K562 (cell line): ENCODE data around the gene AMBRA1. TPM values are rescaled to one million over a fixed set of nuclear protein-coding genes. Genes with fewer than 3 reads are reported as not detected.

Experiments
- ATAC-seq: fragments of 200-7000 bp; cut with Tn5 transposase; 3 replicates; pipeline ENCODE4 v1.9.1; 2020; ENCODE audit warnings: moderate library complexity
- BruUV-seq: library from RNA; stranded (reverse); fragments of 400-500 nt; replicated peaks from 2 replicates; lab custom pipeline; 2021; lab: Mats Ljungman, UMichigan
- CTCF ChIA-PET: fragments of 300-600 bp; formaldehyde crosslinking; extraction: SDS; loops from one replicate; lab custom pipeline; 2021; ENCODE audit warnings: low intra/inter-chr PET ratio; lab: Yijun Ruan, JAX
- POLR2A ChIA-PET: fragments of 300-600, 350-650 bp; sonication (Branson Sonifier 250); formaldehyde crosslinking; extraction: SDS; loops from one replicate; lab custom pipeline; 2021; ENCODE audit warnings: antibody characterized with exemption, inconsistent platforms; lab: Yijun Ruan, JAX
- DNase-seq, 4 experiments: peaks; one replicate each; pipeline versions ENCODE4 v3.0.0 to v3.0.0-alpha.2; 2011 to 2018; ENCODE audit warnings: low spot score in 3 of 4, mixed read lengths in 3 of 4; ENCODE audit errors: extremely low read depth in 1 of 4
- FAIRE-seq: peaks from 2 replicates; lab custom pipeline; 2011; peaks lifted over from hg19 to GRCh38; lab: Jason Lieb, UNC
- H2AFZ ChIP-seq: 2 replicates; pipeline ENCODE4 v1.6.0; 2011; ENCODE audit warnings: low read depth, low read length, control low read depth, inconsistent platforms
- H3K27ac ChIP-seq: fragments of 200-600 bp; 3 replicates; pipeline ENCODE4 v1.8.0; 2011; ENCODE audit warnings: low read depth, mild to moderate bottlenecking, control low read depth, inconsistent platforms, low read length, moderate library complexity, mixed read lengths; ENCODE audit errors: extremely low read depth
- H3K27me3 ChIP-seq, 2 experiments: fragments of 300-600 bp in 1 of 2; 2 replicates in 1 of 2; 3 replicates in 1 of 2; pipeline versions ENCODE4 v1.6.0 to v1.8.0; 2011; ENCODE audit warnings: inconsistent platforms in 2 of 2, low read length in 2 of 2, mild to moderate bottlenecking in 1 of 2, mixed read lengths in 1 of 2, moderate library complexity in 1 of 2; ENCODE audit not compliant: control insufficient read depth in 2 of 2, insufficient read depth in 2 of 2
- H3K36me3 ChIP-seq: fragments of 300-600 bp; 3 replicates; pipeline ENCODE4 v1.8.0; 2011; ENCODE audit warnings: mild to moderate bottlenecking, low read length, inconsistent platforms; ENCODE audit not compliant: control insufficient read depth, insufficient read depth
- H3K4me1 ChIP-seq, 2 experiments: fragments of 200-600 bp in 1 of 2; replicated peaks in 1 of 2; 2 replicates in 1 of 2; 3 replicates in 1 of 2; pipeline versions ENCODE4 v1.5.1 to v1.8.0; 2011; ENCODE audit warnings: inconsistent platforms in 2 of 2, low read length in 2 of 2, mild to moderate bottlenecking in 1 of 2, mixed read lengths in 1 of 2, moderate library complexity in 1 of 2; ENCODE audit not compliant: control insufficient read depth in 2 of 2, insufficient read depth in 2 of 2
- H3K4me2 ChIP-seq: 2 replicates; pipeline ENCODE4 v1.6.1; 2011; ENCODE audit warnings: low read length, control low read depth, inconsistent platforms, mixed read lengths; ENCODE audit not compliant: insufficient read depth
- H3K4me3 ChIP-seq: fragments of 200-600 bp; sonication (generic), shearing (Covaris generic); 2 replicates; pipeline ENCODE4 v1.5.1; 2016; ENCODE audit warnings: control low read depth, inconsistent platforms
- H3K79me2 ChIP-seq: fragments of 200-600 bp; 3 replicates; pipeline ENCODE4 v1.8.0; 2011; ENCODE audit warnings: low read length, inconsistent platforms; ENCODE audit not compliant: control insufficient read depth, insufficient read depth
- H3K9ac ChIP-seq, 2 experiments: 2 replicates each; pipeline versions ENCODE4 v1.6.0 to v1.6.1; 2011; ENCODE audit warnings: low read depth in 2 of 2, low read length in 2 of 2, control low read depth in 1 of 2, inconsistent platforms in 1 of 2, mild to moderate bottlenecking in 1 of 2, mixed read lengths in 1 of 2; ENCODE audit not compliant: insufficient read depth in 1 of 2
- H3K9me1 ChIP-seq: one replicate; pipeline ENCODE4 v1.6.0; 2011; ENCODE audit warnings: inconsistent platforms, mild to moderate bottlenecking, low read length, moderate library complexity; ENCODE audit not compliant: control insufficient read depth, insufficient read depth
- H3K9me3 ChIP-seq: replicated peaks from 2 replicates; pipeline ENCODE4 v1.5.1; 2011; ENCODE audit warnings: low read depth, low read length, inconsistent platforms; ENCODE audit not compliant: control insufficient read depth, insufficient read depth
- H4K20me1 ChIP-seq: replicated peaks from 2 replicates; pipeline ENCODE4 v1.6.1; 2011; ENCODE audit warnings: low read length, inconsistent platforms, mixed read lengths; ENCODE audit not compliant: control insufficient read depth, insufficient read depth
- CC2D1A ChIP-seq: fragments of 450-650 bp; IDR thresholded peaks from 2 replicates; pipeline ENCODE4 v1.6.1; 2017; ENCODE audit warnings: mild to moderate bottlenecking
- FOXJ3 ChIP-seq: sonication (generic); formaldehyde crosslinking; IDR thresholded peaks from 2 replicates; pipeline ENCODE4 v1.4.0; 2020; ENCODE audit warnings: mild to moderate bottlenecking, missing genetic modification reagents
- JUN ChIP-seq, 2 experiments: sonication (generic) in 1 of 2; formaldehyde crosslinking in 1 of 2; IDR thresholded peaks; 2 replicates each; pipeline versions ENCODE4 v1.6.1 to v1.8.0; 2012 to 2022; ENCODE audit warnings: borderline replicate concordance in 2 of 2, mild to moderate bottlenecking in 2 of 2, improper control_type of control experiment in 1 of 2, low read depth in 1 of 2, low read length in 1 of 2, missing genetic modification reagents in 1 of 2
- L3MBTL2 ChIP-seq: fragments of 450-650 bp; IDR thresholded peaks from 2 replicates; pipeline ENCODE4 v1.6.1; 2016; ENCODE audit warnings: mild to moderate bottlenecking, moderate library complexity
- MECOM ChIP-seq: fragments of 250-450 bp; sonication (Bioruptor Pico); IDR thresholded peaks from 2 replicates; pipeline ENCODE4 v1.8.0; 2022; ENCODE audit warnings: inconsistent platforms
- NR2F6 ChIP-seq: fragments of 450-650 bp; formaldehyde crosslinking; IDR thresholded peaks from 2 replicates; pipeline ENCODE4 v1.4.0; 2020; ENCODE audit warnings: mild to moderate bottlenecking
- NR4A1 ChIP-seq, 2 experiments: fragments of 250-450 bp in 1 of 2; fragments of 450-650 bp in 1 of 2; sonication (Bioruptor Pico) in 1 of 2; IDR thresholded peaks; 2 replicates each; pipeline versions ENCODE4 v1.4.0 to v1.6.1; 2016 to 2020; ENCODE audit warnings: mild to moderate bottlenecking in 2 of 2, missing compliant biosample characterization in 1 of 2, missing genetic modification characterization in 1 of 2, moderate library complexity in 1 of 2
- NRF1 ChIP-seq, 2 experiments: fragments of 450-650 bp; IDR thresholded peaks in 1 of 2; conservative IDR thresholded peaks in 1 of 2; 2 replicates each; pipeline ENCODE4 v1.6.1; 2014; ENCODE audit warnings: mild to moderate bottlenecking in 2 of 2
- NUFIP1 ChIP-seq: fragments of 450-650 bp; IDR thresholded peaks from 2 replicates; pipeline ENCODE4 v1.6.1; 2018; ENCODE audit not compliant: partially characterized antibody
- PTTG1 ChIP-seq: fragments of 450-650 bp; IDR thresholded peaks from 2 replicates; pipeline ENCODE4 v1.6.1; 2016; ENCODE audit warnings: low read depth, mild to moderate bottlenecking, missing genetic modification characterization, missing compliant biosample characterization
- RBBP5 ChIP-seq: fragments of 200-600 bp; sonication (generic); IDR thresholded peaks from 2 replicates; pipeline ENCODE4 v1.6.1; 2012; ENCODE audit warnings: borderline replicate concordance, mild to moderate bottlenecking, low read length, control low read depth, inconsistent platforms; ENCODE audit not compliant: insufficient read depth, poor library complexity, severe bottlenecking
- SIX5 ChIP-seq, 2 experiments: IDR thresholded peaks; 2 replicates each; pipeline ENCODE4 v1.6.1; 2011; ENCODE audit warnings: low read length in 2 of 2, borderline replicate concordance in 1 of 2, low read depth in 1 of 2, mild to moderate bottlenecking in 1 of 2, moderate library complexity in 1 of 2; ENCODE audit not compliant: insufficient read depth in 1 of 2
- YBX1 ChIP-seq: fragments of 450-650 bp; IDR thresholded peaks from 2 replicates; pipeline ENCODE4 v1.7.1; 2016; ENCODE audit warnings: mild to moderate bottlenecking
- ZNF707 ChIP-seq: fragments of 250-450 bp; sonication (Bioruptor Pico); conservative IDR thresholded peaks from 2 replicates; pipeline ENCODE4 v1.8.0; 2022; ENCODE audit warnings: inconsistent platforms, mild to moderate bottlenecking, moderate library complexity
- WGBS: fragments of 100-300 bp; shearing (Covaris generic); methylation state at CpG from one replicate; pipeline ENCODE4 v1.1.6; 2016; ENCODE audit warnings: low coverage, mixed read lengths; ENCODE audit not compliant: insufficient coverage; ENCODE audit errors: missing lambda C conversion rate; 5-methylcytosine and 5-hydroxymethylcytosine counted together
- in situ Hi-C: fragments of 300-500 bp; cut with MboI; formaldehyde crosslinking; loops from 4 replicates; pipeline ENCODE4 v1.15.0; 2018; ENCODE audit warnings: inconsistent platforms, mixed read lengths
- intact Hi-C: fragments of 100-400 bp; cut with micrococcal nuclease; formaldehyde crosslinking; loops from 2 replicates; pipeline ENCODE4 v1.14.2; 2022
- polyA plus RNA-seq, 8 experiments: library from polyadenylated mRNA; depleted of rRNA in 4 of 8; stranded (reverse) in 5 of 8; unstranded in 3 of 8; fragments of >200 nt; fragmentation: Nextera tagmentation in 2 of 8; fragmentation: Illumina TruSeq in 1 of 8; extraction: Ambion mirVana in 2 of 8; extraction: Trizol in 1 of 8; gene quantifications; 2 replicates each; pipeline versions ENCODE4 v1.2.1 to v1.2.3, GENCODE V29; 2011 to 2014; ENCODE audit warnings: inconsistent platforms in 1 of 8, missing spikeins in 1 of 8
- total RNA-seq, 7 experiments: library from RNA; depleted of rRNA in 6 of 7; stranded (reverse); fragments of >200 nt in 6 of 7; fragmentation: Illumina TruSeq in 2 of 7; extraction: Trizol in 2 of 7; gene quantifications; 2 replicates each; pipeline versions ENCODE4 v1.2.1 to v1.2.3, GENCODE V29; 2011 to 2021; ENCODE audit warnings: low replicate concordance in 1 of 7
- TF ChIP-seq, protein P1 (sequence below): fragments of 450-650 bp; formaldehyde crosslinking; IDR thresholded peaks from 2 replicates; pipeline ENCODE4 v1.4.0; 2020; ENCODE audit warnings: mild to moderate bottlenecking, moderate library complexity
- TF ChIP-seq, protein P2 (sequence below): sonication (generic); formaldehyde crosslinking; IDR thresholded peaks from 2 replicates; pipeline ENCODE4 v1.9.0; 2022; ENCODE audit warnings: mild to moderate bottlenecking, missing genetic modification reagents

Gene AMBRA1
- total and polyA plus RNA-seq, 9 of the 15 experiments (the other 6 are each of a cell fraction or from before 2014, with no cell fraction given) = 0.15 to 24.5 (median 13.0) TPM

- ATAC-seq (peak; percentile 76), DNase-seq (peak; percentile 75 to 89 (median 84)), FAIRE-seq (peak; percentile 72)
- POLR2A ChIA-PET = interaction anchor here (0.6 to 1.9 kb wide), 11 partner anchors 8 to 113 kb away, joined by 3 to 10 read pairs (median 4); no protein-coding TSS in a partner anchor
- Histone ChIP-seq H3K36me3 (peaks cover 68% of the 10 kb centered on the region; the same call in 2 of the 3 replicates), H3K4me2 (peak overlapping the region; percentile 67), H3K4me3 (peak overlapping the region; percentile 37), H4K20me1 (peaks cover 18% of the 10 kb centered on the region), H3K27ac (peak overlapping the region; percentile 60; the same call in 2 of the 3 replicates), H2AFZ (peak overlapping the region; percentile 78), H3K79me2 (peaks cover 81% of the 10 kb centered on the region), H3K9me1 (peaks cover under 1% of the 10 kb centered on the region), H3K27me3 (no peaks in the 10 kb centered on the region), H3K4me1 (peaks cover 39 to 58% of the 10 kb centered on the region in 2 experiments), H3K9me3 (no peaks in the 10 kb centered on the region), H3K9ac (peak overlapping the region; percentile 60 to 88)
- CTCF ChIA-PET = interaction anchor here (0.9 to 1.2 kb wide), 3 partner anchors 9 to 18 kb away, joined by 5 to 6 read pairs (median 5); no protein-coding TSS in a partner anchor
- in situ Hi-C loops (no loop called here), intact Hi-C loops (loop anchor here (1.0 to 2.0 kb wide), 2 partner anchors 15 to 29 kb away; partner anchors contain the start of gene MDK)
- 38% methylated on average over 28 of the region's 33 CpGs for WGBS
- no TSS peak for BruUV-seq
- peak; percentile 47; the same call in 1 of the 2 replicates for TF ChIP-seq CC2D1A
- TF ChIP-seq ZNF707 (CRISPR knock-in tag) = no peak
- TF ChIP-seq JUN (IDR thresholded peaks at IDR 0.05; ENCODE audit: borderline replicate concordance, low read depth, low read length) = no peak
- 0 out of 2 replicates have a peak, but pooled peaks have one; percentile 79 for TF ChIP-seq JUN (CRISPR knock-in tag; IDR thresholded peaks at IDR 0.05; ENCODE audit: borderline replicate concordance)
- no peak for TF ChIP-seq MECOM
- peak; percentile 29; the same call in 1 of the 2 replicates for TF ChIP-seq L3MBTL2
- no peak for TF ChIP-seq NR4A1 (CRISPR knock-in tag; IDR thresholded peaks at IDR 0.05)
- TF ChIP-seq NR4A1 (tag; IDR thresholded peaks at IDR 0.05) = no peak
- no peak for TF ChIP-seq FOXJ3 (CRISPR knock-in tag)
- no peak for TF ChIP-seq NUFIP1
- 0 out of 4 replicates have a peak, but pooled peaks of 1 of the 2 experiments have one; percentile 9 for TF ChIP-seq NRF1 (conservative IDR thresholded peaks at IDR 0.05 in 1 of 2, IDR thresholded peaks at IDR 0.05 in 1 of 2)
- TF ChIP-seq PTTG1 (tag) = no peak
- TF ChIP-seq, protein P1, sequence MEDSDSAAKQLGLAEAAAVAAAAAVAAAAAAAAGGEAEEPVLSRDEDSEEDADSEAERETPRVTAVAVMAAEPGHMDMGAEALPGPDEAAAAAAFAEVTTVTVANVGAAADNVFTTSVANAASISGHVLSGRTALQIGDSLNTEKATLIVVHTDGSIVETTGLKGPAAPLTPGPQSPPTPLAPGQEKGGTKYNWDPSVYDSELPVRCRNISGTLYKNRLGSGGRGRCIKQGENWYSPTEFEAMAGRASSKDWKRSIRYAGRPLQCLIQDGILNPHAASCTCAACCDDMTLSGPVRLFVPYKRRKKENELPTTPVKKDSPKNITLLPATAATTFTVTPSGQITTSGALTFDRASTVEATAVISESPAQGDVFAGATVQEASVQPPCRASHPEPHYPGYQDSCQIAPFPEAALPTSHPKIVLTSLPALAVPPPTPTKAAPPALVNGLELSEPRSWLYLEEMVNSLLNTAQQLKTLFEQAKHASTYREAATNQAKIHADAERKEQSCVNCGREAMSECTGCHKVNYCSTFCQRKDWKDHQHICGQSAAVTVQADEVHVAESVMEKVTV (CRISPR knock-in tag) = peak; percentile 47; the same call in 1 of the 2 replicates
- peak; percentile 41 for TF ChIP-seq RBBP5
- TF ChIP-seq, protein P2, sequence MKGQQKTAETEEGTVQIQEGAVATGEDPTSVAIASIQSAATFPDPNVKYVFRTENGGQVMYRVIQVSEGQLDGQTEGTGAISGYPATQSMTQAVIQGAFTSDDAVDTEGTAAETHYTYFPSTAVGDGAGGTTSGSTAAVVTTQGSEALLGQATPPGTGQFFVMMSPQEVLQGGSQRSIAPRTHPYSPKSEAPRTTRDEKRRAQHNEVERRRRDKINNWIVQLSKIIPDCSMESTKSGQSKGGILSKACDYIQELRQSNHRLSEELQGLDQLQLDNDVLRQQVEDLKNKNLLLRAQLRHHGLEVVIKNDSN (CRISPR knock-in tag) = peak; percentile 36; the same call in 1 of the 2 replicates
- TF ChIP-seq SIX5 (IDR thresholded peaks at IDR 0.05; ENCODE audit: borderline replicate concordance in 1 of 2, insufficient read depth in 1 of 2, low read depth in 1 of 2, low read length in 2 of 2) = no peak
- TF ChIP-seq YBX1 = no peak
- TF ChIP-seq NR2F6 (CRISPR knock-in tag) = no peak
Measured at GRCh38 chr11:46352063-46352841, 241.6 kb downstream of the AMBRA1 start.
